K562 (cell line): ENCODE data around the gene LDOC1. TPM values are rescaled to one million over a fixed set of nuclear protein-coding genes. Genes with fewer than 3 reads are reported as not detected.

Experiments
- ATAC-seq: fragments of 200-7000 bp; cut with Tn5 transposase; 3 replicates; pipeline ENCODE4 v1.9.1; 2020; ENCODE audit warnings: moderate library complexity
- BruUV-seq: library from RNA; stranded (reverse); fragments of 400-500 nt; replicated peaks from 2 replicates; lab custom pipeline; 2021; lab: Mats Ljungman, UMichigan
- CTCF ChIA-PET: fragments of 300-600 bp; formaldehyde crosslinking; extraction: SDS; loops from one replicate; lab custom pipeline; 2021; ENCODE audit warnings: low intra/inter-chr PET ratio; lab: Yijun Ruan, JAX
- POLR2A ChIA-PET: fragments of 300-600, 350-650 bp; sonication (Branson Sonifier 250); formaldehyde crosslinking; extraction: SDS; loops from one replicate; lab custom pipeline; 2021; ENCODE audit warnings: antibody characterized with exemption, inconsistent platforms; lab: Yijun Ruan, JAX
- DNase-seq, 4 experiments: peaks; one replicate each; pipeline versions ENCODE4 v3.0.0 to v3.0.0-alpha.2; 2011 to 2018; ENCODE audit warnings: low spot score in 3 of 4, mixed read lengths in 3 of 4; ENCODE audit errors: extremely low read depth in 1 of 4
- FAIRE-seq: peaks from 2 replicates; lab custom pipeline; 2011; peaks lifted over from hg19 to GRCh38; lab: Jason Lieb, UNC
- H2AFZ ChIP-seq: 2 replicates; pipeline ENCODE4 v1.6.0; 2011; ENCODE audit warnings: low read depth, low read length, control low read depth, inconsistent platforms
- H3K27ac ChIP-seq: fragments of 200-600 bp; 3 replicates; pipeline ENCODE4 v1.8.0; 2011; ENCODE audit warnings: low read depth, mild to moderate bottlenecking, control low read depth, inconsistent platforms, low read length, moderate library complexity, mixed read lengths; ENCODE audit errors: extremely low read depth
- H3K27me3 ChIP-seq, 2 experiments: fragments of 300-600 bp in 1 of 2; 2 replicates in 1 of 2; 3 replicates in 1 of 2; pipeline versions ENCODE4 v1.6.0 to v1.8.0; 2011; ENCODE audit warnings: inconsistent platforms in 2 of 2, low read length in 2 of 2, mild to moderate bottlenecking in 1 of 2, mixed read lengths in 1 of 2, moderate library complexity in 1 of 2; ENCODE audit not compliant: control insufficient read depth in 2 of 2, insufficient read depth in 2 of 2
- H3K36me3 ChIP-seq: fragments of 300-600 bp; 3 replicates; pipeline ENCODE4 v1.8.0; 2011; ENCODE audit warnings: mild to moderate bottlenecking, low read length, inconsistent platforms; ENCODE audit not compliant: control insufficient read depth, insufficient read depth
- H3K4me1 ChIP-seq, 2 experiments: fragments of 200-600 bp in 1 of 2; replicated peaks in 1 of 2; 2 replicates in 1 of 2; 3 replicates in 1 of 2; pipeline versions ENCODE4 v1.5.1 to v1.8.0; 2011; ENCODE audit warnings: inconsistent platforms in 2 of 2, low read length in 2 of 2, mild to moderate bottlenecking in 1 of 2, mixed read lengths in 1 of 2, moderate library complexity in 1 of 2; ENCODE audit not compliant: control insufficient read depth in 2 of 2, insufficient read depth in 2 of 2
- H3K4me2 ChIP-seq: 2 replicates; pipeline ENCODE4 v1.6.1; 2011; ENCODE audit warnings: low read length, control low read depth, inconsistent platforms, mixed read lengths; ENCODE audit not compliant: insufficient read depth
- H3K4me3 ChIP-seq: fragments of 200-600 bp; sonication (generic), shearing (Covaris generic); 2 replicates; pipeline ENCODE4 v1.5.1; 2016; ENCODE audit warnings: control low read depth, inconsistent platforms
- H3K79me2 ChIP-seq: fragments of 200-600 bp; 3 replicates; pipeline ENCODE4 v1.8.0; 2011; ENCODE audit warnings: low read length, inconsistent platforms; ENCODE audit not compliant: control insufficient read depth, insufficient read depth
- H3K9ac ChIP-seq, 2 experiments: 2 replicates each; pipeline versions ENCODE4 v1.6.0 to v1.6.1; 2011; ENCODE audit warnings: low read depth in 2 of 2, low read length in 2 of 2, control low read depth in 1 of 2, inconsistent platforms in 1 of 2, mild to moderate bottlenecking in 1 of 2, mixed read lengths in 1 of 2; ENCODE audit not compliant: insufficient read depth in 1 of 2
- H3K9me1 ChIP-seq: one replicate; pipeline ENCODE4 v1.6.0; 2011; ENCODE audit warnings: inconsistent platforms, mild to moderate bottlenecking, low read length, moderate library complexity; ENCODE audit not compliant: control insufficient read depth, insufficient read depth
- H3K9me3 ChIP-seq: replicated peaks from 2 replicates; pipeline ENCODE4 v1.5.1; 2011; ENCODE audit warnings: low read depth, low read length, inconsistent platforms; ENCODE audit not compliant: control insufficient read depth, insufficient read depth
- H4K20me1 ChIP-seq: replicated peaks from 2 replicates; pipeline ENCODE4 v1.6.1; 2011; ENCODE audit warnings: low read length, inconsistent platforms, mixed read lengths; ENCODE audit not compliant: control insufficient read depth, insufficient read depth
- JUNB ChIP-seq: fragments of 450-650 bp; formaldehyde crosslinking; conservative IDR thresholded peaks from 2 replicates; pipeline ENCODE4 v1.4.0; 2020; ENCODE audit warnings: mild to moderate bottlenecking
- KAT2B ChIP-seq: IDR thresholded peaks from one replicate; pipeline ENCODE4 v1.6.1; 2012; ENCODE audit warnings: low read depth, mild to moderate bottlenecking, control low read depth, inconsistent platforms, low read length, moderate library complexity
- NONO ChIP-seq, 2 experiments: fragments of 200-400 bp in 1 of 2; fragments of 450-650 bp in 1 of 2; formaldehyde crosslinking in 1 of 2; IDR thresholded peaks; 2 replicates each; pipeline ENCODE4 v1.6.1; 2017; ENCODE audit warnings: low read depth in 2 of 2, mild to moderate bottlenecking in 2 of 2, moderate library complexity in 2 of 2, low read length in 1 of 2
- RBM39 ChIP-seq: fragments of 200-400 bp; formaldehyde crosslinking; optimal IDR thresholded peaks from 2 replicates; pipeline ENCODE3; 2018; ENCODE audit warnings: low read depth, low read length
- SAFB ChIP-seq: fragments of 200-400 bp; formaldehyde crosslinking; IDR thresholded peaks from 2 replicates; pipeline ENCODE4 v1.6.1; 2017; ENCODE audit warnings: low read depth, low read length, borderline replicate concordance
- TEAD4 ChIP-seq, 2 experiments: sonication (generic) in 1 of 2; formaldehyde crosslinking in 1 of 2; IDR thresholded peaks; 2 replicates each; pipeline versions ENCODE4 v1.6.1 to v1.8.0; 2012 to 2022; ENCODE audit warnings: borderline replicate concordance in 1 of 2, inconsistent platforms in 1 of 2, low read length in 1 of 2, mild to moderate bottlenecking in 1 of 2, missing genetic modification reagents in 1 of 2
- THRAP3 ChIP-seq: fragments of 450-650 bp; IDR thresholded peaks from 2 replicates; pipeline ENCODE4 v1.6.1; 2016; ENCODE audit warnings: mild to moderate bottlenecking, inconsistent platforms, borderline replicate concordance
- TOE1 ChIP-seq, 2 experiments: fragments of 450-650 bp in 1 of 2; sonication (generic) in 1 of 2; formaldehyde crosslinking in 1 of 2; IDR thresholded peaks; 2 replicates each; pipeline versions ENCODE4 v1.7.1 to v1.8.0; 2016 to 2022; ENCODE audit warnings: borderline replicate concordance in 2 of 2, mild to moderate bottlenecking in 2 of 2, antibody characterized with exemption in 1 of 2, inconsistent platforms in 1 of 2, low read depth in 1 of 2, missing genetic modification reagents in 1 of 2, moderate library complexity in 1 of 2
- XRCC4 ChIP-seq: IDR thresholded peaks from one replicate; pipeline ENCODE4 v1.6.1; 2011; ENCODE audit not compliant: insufficient read depth, insufficient read length; ENCODE audit errors: extremely low read depth
- ZNF217 ChIP-seq: sonication (generic); formaldehyde crosslinking; IDR thresholded peaks from 2 replicates; pipeline ENCODE4 v1.8.0; 2022; ENCODE audit warnings: mild to moderate bottlenecking, missing genetic modification reagents
- ZNF263 ChIP-seq: sonication (generic); formaldehyde crosslinking; IDR thresholded peaks from 2 replicates; pipeline ENCODE4 v1.8.0; 2022; ENCODE audit warnings: mild to moderate bottlenecking, missing genetic modification reagents, borderline replicate concordance
- ZNF282 ChIP-seq: sonication (generic); formaldehyde crosslinking; IDR thresholded peaks from 2 replicates; pipeline ENCODE4 v1.8.1; 2023; ENCODE audit warnings: missing genetic modification reagents
- ZNF586 ChIP-seq: fragments of 450-650 bp; formaldehyde crosslinking; conservative IDR thresholded peaks from 2 replicates; pipeline ENCODE4 v1.4.0; 2020; ENCODE audit warnings: mild to moderate bottlenecking, moderate library complexity
- WGBS: fragments of 100-300 bp; shearing (Covaris generic); methylation state at CpG from one replicate; pipeline ENCODE4 v1.1.6; 2016; ENCODE audit warnings: low coverage, mixed read lengths; ENCODE audit not compliant: insufficient coverage; ENCODE audit errors: missing lambda C conversion rate; 5-methylcytosine and 5-hydroxymethylcytosine counted together
- in situ Hi-C: fragments of 300-500 bp; cut with MboI; formaldehyde crosslinking; loops from 4 replicates; pipeline ENCODE4 v1.15.0; 2018; ENCODE audit warnings: inconsistent platforms, mixed read lengths
- intact Hi-C: fragments of 100-400 bp; cut with micrococcal nuclease; formaldehyde crosslinking; loops from 2 replicates; pipeline ENCODE4 v1.14.2; 2022
- polyA plus RNA-seq, 8 experiments: library from polyadenylated mRNA; depleted of rRNA in 4 of 8; stranded (reverse) in 5 of 8; unstranded in 3 of 8; fragments of >200 nt; fragmentation: Nextera tagmentation in 2 of 8; fragmentation: Illumina TruSeq in 1 of 8; extraction: Ambion mirVana in 2 of 8; extraction: Trizol in 1 of 8; gene quantifications; 2 replicates each; pipeline versions ENCODE4 v1.2.1 to v1.2.3, GENCODE V29; 2011 to 2014; ENCODE audit warnings: inconsistent platforms in 1 of 8, missing spikeins in 1 of 8
- total RNA-seq, 7 experiments: library from RNA; depleted of rRNA in 6 of 7; stranded (reverse); fragments of >200 nt in 6 of 7; fragmentation: Illumina TruSeq in 2 of 7; extraction: Trizol in 2 of 7; gene quantifications; 2 replicates each; pipeline versions ENCODE4 v1.2.1 to v1.2.3, GENCODE V29; 2011 to 2021; ENCODE audit warnings: low replicate concordance in 1 of 7
- TF ChIP-seq, protein P1 (sequence below), 2 experiments: IDR thresholded peaks; 2 replicates each; pipeline ENCODE4 v1.6.1; 2012; ENCODE audit warnings: improper control_type of control experiment in 2 of 2, low read depth in 2 of 2, low read length in 2 of 2, borderline replicate concordance in 1 of 2
- TF ChIP-seq, protein P2 (sequence below): fragments of 450-650 bp; formaldehyde crosslinking; IDR thresholded peaks from 2 replicates; pipeline ENCODE4 v1.4.0; 2020; ENCODE audit warnings: mild to moderate bottlenecking, mixed read lengths

LDOC1 gene
- total and polyA plus RNA-seq, 9 of the 15 experiments (the other 6 are each of a cell fraction or from before 2014, with no cell fraction given), result 0.65 to 3.4 (median 0.95) TPM; not detected in 2

DNA sequence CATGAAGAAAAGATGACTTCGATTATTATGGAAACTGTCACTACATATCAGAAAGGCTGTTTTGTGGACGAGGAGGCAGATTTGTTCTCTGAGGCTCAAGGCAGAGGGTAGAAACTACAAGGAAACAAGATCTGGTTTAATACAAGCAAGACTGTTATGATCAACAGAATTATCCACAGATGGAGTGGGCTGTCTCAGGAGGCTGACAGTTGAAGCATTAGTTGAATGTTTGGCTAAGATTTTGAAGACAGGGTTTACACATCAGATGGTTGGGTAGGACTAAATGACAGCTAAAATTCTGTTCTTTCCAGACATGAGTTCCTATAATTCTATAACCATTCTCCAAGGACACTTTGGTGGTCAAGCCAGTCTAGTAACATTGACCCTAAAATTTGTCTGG is 49.8 kb downstream of the LDOC1 start:
- Histone ChIP-seq H2AFZ (no peak overlapping the region), H3K4me3 (no peak overlapping the region), H3K9ac (no peak overlapping the region), H3K36me3 (no peaks in the 10 kb centered on the region), H3K27ac (no peak overlapping the region), H4K20me1 (no peaks in the 10 kb centered on the region), H3K4me1 (no peaks in the 10 kb centered on the region), H3K9me3 (no peaks in the 10 kb centered on the region), H3K4me2 (no peak overlapping the region), H3K27me3 (no peaks in the 10 kb centered on the region), H3K79me2 (no peaks in the 10 kb centered on the region), H3K9me1 (no peaks in the 10 kb centered on the region)
- ChIA-PET CTCF (no interaction called here), POLR2A (no interaction called here)
- in situ Hi-C loops, result no loop called here
- ATAC-seq, result no peak
- 0% methylated on average over 2 of the region's 2 CpGs for WGBS
- BruUV-seq, result no TSS peak
- intact Hi-C loops, result no loop called here
- DNase-seq, result no peak
- TF ChIP-seq KAT2B (no peak), THRAP3 (no peak), TEAD4 (IDR thresholded peaks at IDR 0.05; ENCODE audit: low read length) (no peak), TEAD4 (CRISPR knock-in tag; IDR thresholded peaks at IDR 0.05; ENCODE audit: borderline replicate concordance) (no peak), ZNF263 (CRISPR knock-in tag) (no peak), NONO (IDR thresholded peaks at IDR 0.05; ENCODE audit: low read depth in 2 of 2, low read length in 1 of 2) (no peak), TOE1 (IDR thresholded peaks at IDR 0.05; ENCODE audit: borderline replicate concordance) (no peak), TOE1 (CRISPR knock-in tag; IDR thresholded peaks at IDR 0.05; ENCODE audit: borderline replicate concordance, low read depth) (no peak), RBM39 (no peak), XRCC4 (no peak), ZNF282 (CRISPR knock-in tag) (no peak), SAFB (no peak), ZNF586 (CRISPR knock-in tag) (no peak), ZNF217 (CRISPR knock-in tag) (no peak), JUNB (CRISPR knock-in tag) (no peak)
- TF ChIP-seq, protein P1, sequence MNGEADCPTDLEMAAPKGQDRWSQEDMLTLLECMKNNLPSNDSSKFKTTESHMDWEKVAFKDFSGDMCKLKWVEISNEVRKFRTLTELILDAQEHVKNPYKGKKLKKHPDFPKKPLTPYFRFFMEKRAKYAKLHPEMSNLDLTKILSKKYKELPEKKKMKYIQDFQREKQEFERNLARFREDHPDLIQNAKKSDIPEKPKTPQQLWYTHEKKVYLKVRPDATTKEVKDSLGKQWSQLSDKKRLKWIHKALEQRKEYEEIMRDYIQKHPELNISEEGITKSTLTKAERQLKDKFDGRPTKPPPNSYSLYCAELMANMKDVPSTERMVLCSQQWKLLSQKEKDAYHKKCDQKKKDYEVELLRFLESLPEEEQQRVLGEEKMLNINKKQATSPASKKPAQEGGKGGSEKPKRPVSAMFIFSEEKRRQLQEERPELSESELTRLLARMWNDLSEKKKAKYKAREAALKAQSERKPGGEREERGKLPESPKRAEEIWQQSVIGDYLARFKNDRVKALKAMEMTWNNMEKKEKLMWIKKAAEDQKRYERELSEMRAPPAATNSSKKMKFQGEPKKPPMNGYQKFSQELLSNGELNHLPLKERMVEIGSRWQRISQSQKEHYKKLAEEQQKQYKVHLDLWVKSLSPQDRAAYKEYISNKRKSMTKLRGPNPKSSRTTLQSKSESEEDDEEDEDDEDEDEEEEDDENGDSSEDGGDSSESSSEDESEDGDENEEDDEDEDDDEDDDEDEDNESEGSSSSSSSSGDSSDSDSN (IDR thresholded peaks at IDR 0.05; ENCODE audit: borderline replicate concordance in 1 of 2, low read depth in 2 of 2, low read length in 2 of 2), result no peak
- TF ChIP-seq, protein P2, sequence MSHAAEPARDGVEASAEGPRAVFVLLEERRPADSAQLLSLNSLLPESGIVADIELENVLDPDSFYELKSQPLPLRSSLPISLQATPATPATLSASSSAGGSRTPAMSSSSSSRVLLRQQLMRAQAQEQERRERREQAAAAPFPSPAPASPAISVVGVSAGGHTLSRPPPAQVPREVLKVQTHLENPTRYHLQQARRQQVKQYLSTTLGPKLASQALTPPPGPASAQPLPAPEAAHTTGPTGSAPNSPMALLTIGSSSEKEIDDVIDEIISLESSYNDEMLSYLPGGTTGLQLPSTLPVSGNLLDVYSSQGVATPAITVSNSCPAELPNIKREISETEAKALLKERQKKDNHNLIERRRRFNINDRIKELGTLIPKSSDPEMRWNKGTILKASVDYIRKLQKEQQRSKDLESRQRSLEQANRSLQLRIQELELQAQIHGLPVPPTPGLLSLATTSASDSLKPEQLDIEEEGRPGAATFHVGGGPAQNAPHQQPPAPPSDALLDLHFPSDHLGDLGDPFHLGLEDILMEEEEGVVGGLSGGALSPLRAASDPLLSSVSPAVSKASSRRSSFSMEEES (CRISPR knock-in tag), result no peak
- FAIRE-seq, result no peak
